ENCODE results near the gene EFHC1. TPM values are rescaled to one million over a fixed set of nuclear protein-coding genes. Genes with fewer than 3 reads are reported as not detected.
A peak's percentile ranks its signal among the peaks of the same experiment; 100 is the strongest.

Gene EFHC1
- total and polyA plus RNA-seq, 2 experiments from 2014 or later, result 24.3 to 28.0 TPM

DNA sequence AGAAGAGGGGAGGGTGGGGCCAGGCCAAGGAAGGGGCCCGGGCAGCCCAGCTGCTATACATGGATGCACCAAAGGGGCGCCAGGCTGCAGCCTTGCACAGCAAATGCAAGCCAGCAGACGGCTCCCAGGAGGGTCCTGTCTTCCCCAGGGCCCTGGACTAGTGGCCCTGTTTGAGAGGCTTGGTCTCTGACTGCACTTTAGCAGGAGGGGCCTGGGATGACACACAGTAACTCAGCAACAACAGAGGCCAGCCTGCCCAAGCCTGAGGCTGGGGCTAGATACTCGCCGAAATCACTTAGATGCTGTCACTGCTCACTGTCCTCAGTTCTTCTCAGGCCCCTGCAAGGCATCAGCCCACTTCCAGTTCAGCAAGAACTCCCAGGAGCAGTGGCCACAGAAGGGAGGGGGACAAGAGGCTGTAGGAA lies 83.2 kb downstream of the EFHC1 start:
- Mint-ChIP-seq H3K36me3 (ENCODE audit: low read depth) (peaks cover 25% of the 10 kb centered on the region), H3K27me3 (ENCODE audit: insufficient read depth, low read depth, poor library complexity) (peaks cover 13% of the 10 kb centered on the region), H3K9me3 (no peaks in the 10 kb centered on the region), H3K27ac (no peak overlapping the region), H3K4me1 (peaks cover 14% of the 10 kb centered on the region), H3K4me3 (no peak overlapping the region)
- H3K4me1 ChIP-seq (ENCODE audit: insufficient read depth), result no peaks in the 10 kb centered on the region
- H3F3A ChIP-seq (replicated peaks; ENCODE audit: low read depth), result no peaks in the 10 kb centered on the region
- H3K79me2 ChIP-seq (replicated peaks; ENCODE audit: insufficient read depth), result no peaks in the 10 kb centered on the region
- no peak overlapping the region for H2AFZ ChIP-seq
- no peak overlapping the region for H3K4me2 ChIP-seq
- TF ChIP-seq ZNF462 (CRISPR knock-in tag; IDR thresholded peaks at IDR 0.05) (no peak), EZH2phosphoT487 (IDR thresholded peaks at IDR 0.05; ENCODE audit: unreplicated experiment) (no peak), ZNF331 (CRISPR knock-in tag; IDR thresholded peaks at IDR 0.05; ENCODE audit: low read depth) (no peak)
- TF ChIP-seq, protein P1, sequence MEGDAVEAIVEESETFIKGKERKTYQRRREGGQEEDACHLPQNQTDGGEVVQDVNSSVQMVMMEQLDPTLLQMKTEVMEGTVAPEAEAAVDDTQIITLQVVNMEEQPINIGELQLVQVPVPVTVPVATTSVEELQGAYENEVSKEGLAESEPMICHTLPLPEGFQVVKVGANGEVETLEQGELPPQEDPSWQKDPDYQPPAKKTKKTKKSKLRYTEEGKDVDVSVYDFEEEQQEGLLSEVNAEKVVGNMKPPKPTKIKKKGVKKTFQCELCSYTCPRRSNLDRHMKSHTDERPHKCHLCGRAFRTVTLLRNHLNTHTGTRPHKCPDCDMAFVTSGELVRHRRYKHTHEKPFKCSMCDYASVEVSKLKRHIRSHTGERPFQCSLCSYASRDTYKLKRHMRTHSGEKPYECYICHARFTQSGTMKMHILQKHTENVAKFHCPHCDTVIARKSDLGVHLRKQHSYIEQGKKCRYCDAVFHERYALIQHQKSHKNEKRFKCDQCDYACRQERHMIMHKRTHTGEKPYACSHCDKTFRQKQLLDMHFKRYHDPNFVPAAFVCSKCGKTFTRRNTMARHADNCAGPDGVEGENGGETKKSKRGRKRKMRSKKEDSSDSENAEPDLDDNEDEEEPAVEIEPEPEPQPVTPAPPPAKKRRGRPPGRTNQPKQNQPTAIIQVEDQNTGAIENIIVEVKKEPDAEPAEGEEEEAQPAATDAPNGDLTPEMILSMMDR (conservative IDR thresholded peaks at IDR 0.05; ENCODE audit: low read depth in 2 of 2), result peak; percentile 38 to 57; a peak in 3 of 4 replicates
- H3K27ac ChIP-seq (ENCODE audit: low read depth), result no peak overlapping the region
- no peaks in the 10 kb centered on the region for H3K36me3 ChIP-seq (ENCODE audit: insufficient read depth)
- DNase-seq (ENCODE audit: low spot score) (peak; percentile 69), ATAC-seq (peak; percentile 87)
- no peaks in the 10 kb centered on the region for H4K20me1 ChIP-seq (replicated peaks; ENCODE audit: insufficient read depth)
- H3K9me2 ChIP-seq (ENCODE audit: insufficient read depth), result no peaks in the 10 kb centered on the region
- no peaks in the 10 kb centered on the region for H3K27me3 ChIP-seq (ENCODE audit: insufficient read depth)
- H3K4me3 ChIP-seq, result no peak overlapping the region

All from GM23338 (cell line).